Measurements from ENCODE around the gene ITGB3.
"Not testable (repeated sequence)": the region's sequence is repeated elsewhere in the genome, so short reads cannot be mapped to it uniquely, and the experiment has no call there.

Gene ITGB3

DNA sequence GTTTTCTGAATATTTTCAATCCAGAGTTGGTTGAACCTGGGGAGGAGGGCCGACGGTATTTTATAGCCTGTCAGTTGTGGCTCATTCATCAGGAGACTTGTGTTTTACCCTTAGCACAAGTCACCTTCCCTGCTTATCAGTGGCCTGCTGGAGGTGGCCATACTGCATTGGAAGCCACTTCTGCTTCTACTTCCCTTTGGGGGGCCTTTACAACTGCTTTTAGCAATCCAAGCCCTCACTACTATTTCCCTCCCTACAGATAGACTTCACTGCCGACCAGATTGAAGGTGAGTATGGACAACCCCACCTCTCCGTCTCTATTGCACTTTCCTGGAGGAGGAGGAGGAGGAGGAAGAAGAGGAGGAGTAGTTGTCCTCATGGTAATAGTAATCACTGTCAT, 40.1 kb upstream of the ITGB3 start:
- Histone ChIP-seq H3K9ac (ENCODE audit: low read length) (no peak overlapping the region), H3K9me3 (ENCODE audit: low read length) (no peaks in the 10 kb centered on the region), H3K27me3 (ENCODE audit: control insufficient read depth in 1 of 2, insufficient read depth in 2 of 2, low read length in 2 of 2) (no peaks in the 10 kb centered on the region), H3K27ac (ENCODE audit: low read depth, low read length) (no peak overlapping the region), H3K36me3 (ENCODE audit: insufficient read depth, low read length) (no peaks in the 10 kb centered on the region), H3K4me3 (ENCODE audit: low read depth in 1 of 2, low read length in 2 of 2) (no peak overlapping the region), H3K4me1 (ENCODE audit: insufficient read depth, low read length) (no peaks in the 10 kb centered on the region)

DNA sequence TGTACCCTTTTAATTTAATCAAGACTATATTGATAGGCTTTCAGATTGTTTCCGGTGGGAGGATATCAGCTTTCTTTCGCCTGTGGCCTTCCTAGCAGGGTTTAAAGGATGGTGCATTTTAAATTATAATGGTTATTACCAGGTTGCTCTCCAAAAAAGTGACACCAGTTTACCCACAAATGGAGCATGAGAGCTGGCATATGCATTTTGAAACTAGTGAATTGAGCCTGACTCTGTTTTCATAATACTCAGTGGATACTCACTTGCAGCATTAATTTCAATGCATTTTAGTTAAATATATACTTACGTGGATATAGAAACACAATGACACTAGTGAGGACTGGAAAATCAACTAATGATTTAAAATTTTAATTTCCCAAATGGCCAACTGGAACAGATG, 38.7 kb upstream of the ITGB3 start:
- H3K9me3 ChIP-seq (ENCODE audit: low read length): no peaks in the 10 kb centered on the region
- H3K27me3 ChIP-seq (ENCODE audit: control insufficient read depth in 1 of 2, insufficient read depth in 2 of 2, low read length in 2 of 2): no peaks in the 10 kb centered on the region

DNA sequence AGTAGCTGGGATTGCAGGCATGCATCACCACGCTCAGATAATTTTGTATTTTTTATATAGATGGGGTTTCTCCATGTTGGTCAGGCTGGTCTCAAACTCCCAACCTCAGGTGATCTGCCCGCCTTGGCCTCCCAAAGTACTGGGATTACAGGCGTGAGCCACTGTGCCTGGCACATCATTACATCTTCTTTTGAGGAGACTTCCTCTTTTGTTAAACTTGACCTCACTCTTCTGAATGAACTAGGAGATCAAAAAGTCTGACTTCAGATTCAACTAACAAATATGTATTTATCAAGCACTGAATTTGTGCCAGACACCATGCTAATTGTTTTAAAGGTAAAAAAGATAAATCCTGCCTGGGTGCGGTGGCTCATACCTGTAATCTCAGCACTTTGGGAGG, 36.8 kb upstream of the ITGB3 start:
- not testable (repeated sequence) for H3K9me3 ChIP-seq (ENCODE audit: low read length); H3K9ac ChIP-seq (ENCODE audit: low read length); H3K27me3 ChIP-seq (ENCODE audit: control insufficient read depth in 1 of 2, insufficient read depth in 2 of 2, low read length in 2 of 2); H3K36me3 ChIP-seq (ENCODE audit: insufficient read depth, low read length); H3K4me1 ChIP-seq (ENCODE audit: insufficient read depth, low read length); H3K27ac ChIP-seq (ENCODE audit: low read depth, low read length); H3K4me3 ChIP-seq (ENCODE audit: low read depth in 1 of 2, low read length in 2 of 2)

More for the DNA sequence above, 38.7 kb upstream of the ITGB3 start:
- no peak overlapping the region for H3K4me3 ChIP-seq (ENCODE audit: low read depth in 1 of 2, low read length in 2 of 2)
- no peaks in the 10 kb centered on the region for H3K36me3 ChIP-seq (ENCODE audit: insufficient read depth, low read length)
- no peaks in the 10 kb centered on the region for H3K4me1 ChIP-seq (ENCODE audit: insufficient read depth, low read length)
- no peak overlapping the region for H3K9ac ChIP-seq (ENCODE audit: low read length)
- no peak overlapping the region for H3K27ac ChIP-seq (ENCODE audit: low read depth, low read length)

DNA sequence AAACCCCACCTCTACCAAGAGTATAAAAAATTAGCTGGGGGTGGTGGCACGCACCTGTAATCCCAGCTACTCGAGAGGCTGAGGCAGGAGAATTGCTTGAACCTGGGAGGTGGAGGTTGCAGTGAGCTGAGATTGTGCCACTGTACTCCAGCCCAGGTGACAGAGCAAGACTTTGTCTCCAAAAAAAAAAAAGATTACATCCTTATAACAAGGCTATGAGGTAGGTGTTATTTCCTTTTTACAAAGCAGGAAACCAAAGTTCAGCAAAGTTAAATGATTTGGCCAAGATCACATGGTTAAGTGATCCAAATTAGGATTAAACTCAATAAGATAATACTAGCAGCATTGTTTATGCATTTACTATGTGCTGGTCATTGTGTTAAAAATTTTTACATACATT, 36.3 kb upstream of the ITGB3 start:
- H3K27me3 ChIP-seq (ENCODE audit: control insufficient read depth in 1 of 2, insufficient read depth in 2 of 2, low read length in 2 of 2); H3K36me3 ChIP-seq (ENCODE audit: insufficient read depth, low read length); H3K9ac ChIP-seq (ENCODE audit: low read length); H3K9me3 ChIP-seq (ENCODE audit: low read length); H3K27ac ChIP-seq (ENCODE audit: low read depth, low read length); H3K4me1 ChIP-seq (ENCODE audit: insufficient read depth, low read length); H3K4me3 ChIP-seq (ENCODE audit: low read depth in 1 of 2, low read length in 2 of 2): not testable (repeated sequence)

DNA sequence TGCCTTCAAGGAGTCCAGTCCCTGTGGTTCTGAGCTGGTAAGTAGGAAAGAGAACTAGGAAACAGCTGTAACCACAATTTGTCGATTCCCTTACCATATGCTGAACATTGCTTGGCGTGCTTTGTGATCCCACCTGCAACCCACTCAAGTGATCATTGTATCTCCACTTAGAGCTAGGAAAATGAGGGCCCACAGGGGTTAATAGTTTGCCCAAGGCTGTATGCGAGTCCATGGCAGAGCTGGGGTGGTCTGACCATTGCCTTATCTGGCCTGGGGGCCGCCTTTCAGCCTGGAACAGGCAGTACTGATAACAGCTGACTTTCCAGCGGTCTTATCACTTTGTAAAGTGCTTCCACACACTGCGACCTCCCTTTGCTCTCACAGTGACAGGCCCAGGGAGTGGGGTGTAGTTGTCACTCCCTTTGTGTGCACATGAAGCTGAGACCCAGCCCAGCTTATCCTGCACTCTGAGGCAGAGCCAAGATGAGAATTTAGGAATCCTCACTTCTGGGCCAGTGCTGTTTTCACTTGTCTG, 34.7 kb upstream of the ITGB3 start:
- Histone ChIP-seq H3K36me3 (ENCODE audit: insufficient read depth, low read length) (no peaks in the 10 kb centered on the region), H3K4me1 (ENCODE audit: insufficient read depth, low read length) (no peaks in the 10 kb centered on the region), H3K27me3 (ENCODE audit: control insufficient read depth in 1 of 2, insufficient read depth in 2 of 2, low read length in 2 of 2) (no peaks in the 10 kb centered on the region), H3K9ac (ENCODE audit: low read length) (no peak overlapping the region), H3K9me3 (ENCODE audit: low read length) (no peaks in the 10 kb centered on the region), H3K27ac (ENCODE audit: low read depth, low read length) (no peak overlapping the region), H3K4me3 (ENCODE audit: low read depth in 1 of 2, low read length in 2 of 2) (no peak overlapping the region)

DNA sequence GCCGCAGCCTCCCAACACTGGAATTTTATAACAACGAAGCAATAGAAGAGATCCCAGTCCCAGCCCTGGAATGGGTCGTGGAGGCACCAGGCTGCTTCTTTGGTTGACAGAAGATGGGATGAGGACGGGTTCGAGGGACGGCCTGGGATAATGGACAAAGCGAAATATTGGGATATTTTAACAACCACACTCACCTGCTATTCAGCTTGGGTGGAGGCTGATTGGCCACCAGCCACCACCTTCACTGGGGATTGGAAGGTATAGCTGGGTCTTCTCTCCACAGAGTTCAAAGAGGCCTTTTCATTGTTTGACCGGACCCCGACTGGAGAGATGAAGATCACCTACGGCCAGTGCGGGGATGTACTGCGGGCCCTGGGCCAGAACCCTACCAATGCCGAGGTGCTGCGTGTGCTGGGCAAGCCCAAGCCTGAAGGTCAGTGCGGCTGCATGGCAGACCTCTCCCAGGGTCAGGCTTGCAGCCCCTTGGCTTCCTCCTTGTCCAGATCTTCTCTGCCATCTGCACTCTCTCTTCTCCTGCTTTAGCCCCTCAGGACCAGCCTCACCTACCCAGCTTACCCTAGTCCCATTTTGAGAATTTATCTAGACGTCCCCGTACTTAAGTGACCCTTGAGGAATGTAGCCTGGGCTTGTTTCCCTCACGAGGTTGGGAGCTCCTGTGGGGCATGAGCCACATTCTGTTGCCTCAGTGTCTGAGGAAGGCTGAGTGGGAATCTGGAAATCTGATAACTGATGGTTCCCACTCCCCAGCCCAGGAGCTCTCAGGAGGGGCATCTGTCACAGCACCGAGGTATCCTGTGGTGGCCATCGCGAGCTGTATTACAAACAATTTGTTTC, 33.8 kb upstream of the ITGB3 start:
- Histone ChIP-seq H3K9me3 (ENCODE audit: low read length) (no peaks in the 10 kb centered on the region), H3K4me1 (ENCODE audit: insufficient read depth, low read length) (peaks cover 5% of the 10 kb centered on the region), H3K9ac (ENCODE audit: low read length) (no peak overlapping the region), H3K27ac (ENCODE audit: low read depth, low read length) (no peak overlapping the region), H3K27me3 (ENCODE audit: control insufficient read depth in 1 of 2, insufficient read depth in 2 of 2, low read length in 2 of 2) (no peaks in the 10 kb centered on the region), H3K36me3 (ENCODE audit: insufficient read depth, low read length) (no peaks in the 10 kb centered on the region), H3K4me3 (ENCODE audit: low read depth in 1 of 2, low read length in 2 of 2) (no peak overlapping the region)

DNA sequence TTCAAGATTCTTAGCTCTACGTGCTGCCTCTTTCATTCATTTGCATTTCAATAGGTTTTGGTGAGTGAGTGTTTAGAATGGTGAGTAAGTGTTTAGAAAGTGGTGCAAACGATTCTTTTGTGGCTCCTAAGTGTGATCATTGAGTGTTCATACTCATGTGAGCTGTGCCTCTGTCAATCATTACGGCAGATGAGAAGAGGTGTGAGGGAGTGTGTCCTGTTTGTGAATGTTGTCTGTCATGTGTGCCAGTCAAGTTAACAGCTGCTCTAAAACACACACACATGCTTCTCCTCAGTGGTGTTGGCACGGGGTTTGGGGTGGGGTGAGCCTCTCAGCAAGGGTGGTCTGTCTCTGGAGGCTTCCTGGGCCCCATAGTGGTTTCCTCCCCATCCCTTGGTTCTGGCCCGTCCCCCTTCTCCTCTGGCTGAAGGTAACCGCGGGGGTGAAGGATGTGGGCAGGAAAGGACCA, 33.1 kb upstream of the ITGB3 start:
- H3K9ac ChIP-seq (ENCODE audit: low read length): no peak overlapping the region
- H3K9me3 ChIP-seq (ENCODE audit: low read length): no peaks in the 10 kb centered on the region
- H3K36me3 ChIP-seq (ENCODE audit: insufficient read depth, low read length): no peaks in the 10 kb centered on the region
- H3K27me3 ChIP-seq (ENCODE audit: control insufficient read depth in 1 of 2, insufficient read depth in 2 of 2, low read length in 2 of 2): no peaks in the 10 kb centered on the region
- H3K4me1 ChIP-seq (ENCODE audit: insufficient read depth, low read length): peaks cover 12% of the 10 kb centered on the region
- no peak overlapping the region for H3K27ac ChIP-seq (ENCODE audit: low read depth, low read length)
- H3K4me3 ChIP-seq (ENCODE audit: low read depth in 1 of 2, low read length in 2 of 2): no peak overlapping the region

DNA sequence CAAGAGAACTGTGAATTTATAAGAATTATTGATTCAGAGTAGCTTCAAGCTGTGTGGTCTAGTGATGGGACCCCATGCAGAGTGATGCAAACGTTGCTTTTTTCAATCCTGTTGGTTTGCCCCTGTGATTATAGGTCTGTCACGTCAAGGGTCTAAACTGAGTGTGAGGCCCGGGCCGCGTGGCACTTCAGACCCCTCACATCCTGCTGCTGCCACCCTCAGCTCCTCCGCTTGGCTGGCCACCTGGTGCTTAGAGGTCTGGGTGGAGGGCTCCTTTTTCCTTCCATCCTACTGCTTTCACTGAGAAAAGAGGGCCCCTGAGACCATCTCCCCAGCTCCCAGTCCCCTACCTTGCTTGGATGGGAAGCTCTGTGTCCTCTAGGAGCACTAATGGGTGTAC, 32.5 kb upstream of the ITGB3 start:
- Histone ChIP-seq H3K36me3 (ENCODE audit: insufficient read depth, low read length) (no peaks in the 10 kb centered on the region), H3K27me3 (ENCODE audit: control insufficient read depth in 1 of 2, insufficient read depth in 2 of 2, low read length in 2 of 2) (no peaks in the 10 kb centered on the region), H3K27ac (ENCODE audit: low read depth, low read length) (no peak overlapping the region), H3K4me3 (ENCODE audit: low read depth in 1 of 2, low read length in 2 of 2) (no peak overlapping the region), H3K9me3 (ENCODE audit: low read length) (no peaks in the 10 kb centered on the region), H3K4me1 (ENCODE audit: insufficient read depth, low read length) (peaks cover 18% of the 10 kb centered on the region), H3K9ac (ENCODE audit: low read length) (no peak overlapping the region)

DNA sequence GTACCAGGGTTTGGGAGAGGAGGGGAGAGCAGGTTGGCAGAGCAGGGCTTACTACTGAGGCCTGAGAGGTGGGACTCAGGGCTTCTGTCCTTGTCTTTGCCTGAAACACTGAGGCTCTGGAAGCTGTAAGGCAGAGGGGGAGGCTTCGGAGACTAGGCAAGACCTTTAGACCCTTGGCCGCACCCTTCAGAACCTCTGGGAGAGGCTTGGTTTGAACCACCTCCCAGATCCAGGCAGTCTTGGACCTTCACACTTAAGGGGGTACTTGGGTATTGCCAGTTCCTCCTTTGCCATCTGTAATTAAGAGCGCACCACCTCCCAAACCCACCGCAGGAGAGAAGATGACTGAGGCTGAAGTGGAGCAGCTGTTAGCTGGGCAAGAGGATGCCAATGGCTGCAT, 31.6 kb upstream of the ITGB3 start:
- Histone ChIP-seq H3K36me3 (ENCODE audit: insufficient read depth, low read length) (no peaks in the 10 kb centered on the region), H3K4me1 (ENCODE audit: insufficient read depth, low read length) (peaks cover 21% of the 10 kb centered on the region), H3K9ac (ENCODE audit: low read length) (no peak overlapping the region), H3K9me3 (ENCODE audit: low read length) (no peaks in the 10 kb centered on the region), H3K27ac (ENCODE audit: low read depth, low read length) (no peak overlapping the region), H3K27me3 (ENCODE audit: control insufficient read depth in 1 of 2, insufficient read depth in 2 of 2, low read length in 2 of 2) (no peaks in the 10 kb centered on the region), H3K4me3 (ENCODE audit: low read depth in 1 of 2, low read length in 2 of 2) (no peak overlapping the region)

DNA sequence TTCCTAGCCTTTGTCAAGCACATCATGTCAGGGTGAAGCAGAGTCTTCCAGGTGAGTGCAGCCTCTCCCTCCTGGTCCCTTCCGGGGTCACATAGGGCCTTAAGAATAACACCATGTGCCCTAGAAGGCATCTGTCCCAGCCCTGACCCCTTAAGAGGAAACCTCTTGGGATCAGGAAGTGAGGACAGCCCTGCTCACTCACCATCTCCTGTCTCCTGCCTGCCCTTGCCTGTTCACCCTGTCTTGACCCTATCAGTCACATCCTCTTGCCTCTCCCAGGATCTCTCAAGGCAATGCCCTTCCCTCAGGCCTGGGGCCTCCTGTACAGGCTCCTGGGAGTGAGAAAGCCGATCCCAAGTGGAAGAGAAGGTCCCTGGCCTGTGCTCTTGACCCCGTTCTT, 30.6 kb upstream of the ITGB3 start:
- H3K4me1 ChIP-seq (ENCODE audit: insufficient read depth, low read length): peaks cover 21% of the 10 kb centered on the region
- no peak overlapping the region for H3K9ac ChIP-seq (ENCODE audit: low read length)
- H3K4me3 ChIP-seq (ENCODE audit: low read depth in 1 of 2, low read length in 2 of 2): no peak overlapping the region
- no peak overlapping the region for H3K27ac ChIP-seq (ENCODE audit: low read depth, low read length)
- no peaks in the 10 kb centered on the region for H3K27me3 ChIP-seq (ENCODE audit: control insufficient read depth in 1 of 2, insufficient read depth in 2 of 2, low read length in 2 of 2)
- H3K36me3 ChIP-seq (ENCODE audit: insufficient read depth, low read length): no peaks in the 10 kb centered on the region
- H3K9me3 ChIP-seq (ENCODE audit: low read length): no peaks in the 10 kb centered on the region

DNA sequence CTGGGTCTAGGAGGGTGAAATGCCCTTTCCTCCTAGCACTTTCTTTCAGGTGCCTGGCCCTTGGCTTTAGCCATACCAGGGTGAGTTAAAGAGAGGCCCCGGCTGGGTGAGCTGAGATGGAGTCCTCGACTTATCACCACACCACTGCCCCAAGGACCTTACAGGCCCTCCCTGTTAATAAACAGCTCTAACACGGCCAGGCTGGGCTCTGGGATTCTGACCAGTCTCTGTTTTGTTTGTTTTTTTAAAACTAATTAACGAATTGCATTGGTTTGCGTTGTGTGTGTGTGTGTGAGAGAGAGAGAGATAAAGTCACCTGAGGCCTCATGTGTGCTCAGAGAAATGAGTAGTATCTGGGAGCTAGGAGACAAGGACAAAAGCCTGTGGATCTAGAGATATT, 30.2 kb upstream of the ITGB3 start:
- H3K9me3 ChIP-seq (ENCODE audit: low read length): no peaks in the 10 kb centered on the region
- no peaks in the 10 kb centered on the region for H3K27me3 ChIP-seq (ENCODE audit: control insufficient read depth in 1 of 2, insufficient read depth in 2 of 2, low read length in 2 of 2)
- no peak overlapping the region for H3K9ac ChIP-seq (ENCODE audit: low read length)
- peaks cover 21% of the 10 kb centered on the region for H3K4me1 ChIP-seq (ENCODE audit: insufficient read depth, low read length)
- H3K27ac ChIP-seq (ENCODE audit: low read depth, low read length): no peak overlapping the region
- no peaks in the 10 kb centered on the region for H3K36me3 ChIP-seq (ENCODE audit: insufficient read depth, low read length)
- no peak overlapping the region for H3K4me3 ChIP-seq (ENCODE audit: low read depth in 1 of 2, low read length in 2 of 2)

DNA sequence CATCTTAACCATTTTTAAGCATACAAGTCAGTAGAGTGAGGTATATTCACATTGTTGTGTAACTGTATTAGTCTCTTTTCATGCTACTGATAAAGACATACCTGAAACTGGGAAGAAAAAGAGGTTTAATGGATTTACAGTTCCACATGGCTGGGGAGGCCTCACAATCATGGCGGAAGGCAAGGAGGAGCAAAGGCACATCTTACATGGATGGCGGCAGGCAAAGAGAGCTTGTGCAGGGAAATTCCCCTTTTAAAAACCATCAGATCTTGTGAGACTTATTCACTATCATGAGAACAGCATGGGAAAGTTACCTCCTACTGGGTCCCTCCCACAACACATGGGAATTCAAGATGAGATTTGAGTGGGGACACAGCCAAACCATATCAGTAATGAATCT, 29.6 kb upstream of the ITGB3 start:
- not testable (repeated sequence) for H3K4me3 ChIP-seq (ENCODE audit: low read depth in 1 of 2, low read length in 2 of 2)

More for the DNA sequence above, 29.6 kb upstream of the ITGB3 start:
- H3K36me3 ChIP-seq (ENCODE audit: insufficient read depth, low read length); H3K27me3 ChIP-seq (ENCODE audit: control insufficient read depth in 1 of 2, insufficient read depth in 2 of 2, low read length in 2 of 2); H3K9me3 ChIP-seq (ENCODE audit: low read length); H3K9ac ChIP-seq (ENCODE audit: low read length); H3K27ac ChIP-seq (ENCODE audit: low read depth, low read length): not testable (repeated sequence)
- H3K4me1 ChIP-seq (ENCODE audit: insufficient read depth, low read length): peaks cover 21% of the 10 kb centered on the region

Data from muscle layer of colon (tissue), 2 donors.